C4-2B (cell line): Measurements from ENCODE around the gene FGFRL1.
"Not testable (repeated sequence)": the region's sequence is repeated elsewhere in the genome, so short reads cannot be mapped to it uniquely, and the experiment has no call there.

Source experiments
- H3K27ac ChIP-seq: fragments of 450-650 bp; 2 replicates; pipeline ENCODE4 v1.5.1; 2017
- CTCF ChIP-seq: fragments of 450-650 bp; conservative IDR thresholded peaks from 2 replicates; pipeline ENCODE4 v1.5.1; 2017; ENCODE audit warnings: mild to moderate bottlenecking
- ZFX ChIP-seq: fragments of 450-650 bp; IDR thresholded peaks from 2 replicates; pipeline ENCODE4 v1.6.1; 2017

FGFRL1 gene

GRCh38 chr4:970854-971520 lies 40.4 kb upstream of the FGFRL1 start:
- TF ChIP-seq CTCF (no peak), ZFX (no peak)
- no peak overlapping the region for H3K27ac ChIP-seq

- TF ChIP-seq ZFX (no peak), CTCF (no peak)
- H3K27ac ChIP-seq = peak overlapping the region; percentile 55; the same call in 1 of the 2 replicates
These were observed 39.5 kb upstream of the FGFRL1 start for GRCh38 chr4:971666-972500.

- TF ChIP-seq ZFX (peak; percentile 34; the same call in 1 of the 2 replicates), CTCF (no peak)
- H3K27ac ChIP-seq = peak overlapping the region; percentile 55
These were observed 38.6 kb upstream of the FGFRL1 start for GRCh38 chr4:972651-973424.

- no peak for TF ChIP-seq CTCF
- TF ChIP-seq ZFX = no peak
- H3K27ac ChIP-seq = peak within 1 kb of the TSS; percentile 55
These were observed 37.7 kb upstream of the FGFRL1 start, which contains the start of gene DGKQ for GRCh38 chr4:973431-974397. DGKQ (minus strand) TSS chr4:973569; CDS start chr4:973482, 87 bp downstream.

- no peak overlapping the region for H3K27ac ChIP-seq
- TF ChIP-seq ZFX = no peak
These were observed 36.8 kb upstream of the FGFRL1 start for GRCh38 chr4:974668-975067.

GRCh38 chr4:976016-976415 lies 35.4 kb upstream of the FGFRL1 start:
- not testable (repeated sequence) for H3K27ac ChIP-seq

- TF ChIP-seq CTCF (no peak), ZFX (no peak)
These were observed 32.3 kb upstream of the FGFRL1 start for GRCh38 chr4:978957-979701.

More at GRCh38 chr4:978957-979701, 32.3 kb upstream of the FGFRL1 start:
- H3K27ac ChIP-seq = no peak overlapping the region
